Upper lobe of left lung (tissue), 4 donors: ENCODE measurements around the gene MEP1A.

Source experiments
- CTCF ChIP-seq, 6 experiments: fragments of 450-650 bp in 4 of 6; fragments of 200-600 bp in 2 of 6; sonication (generic) in 2 of 6; IDR thresholded peaks; one replicate each; pipeline ENCODE4 v1.5.1; 2016 to 2019; ENCODE audit warnings: antibody characterized with exemption in 6 of 6
- EP300 ChIP-seq, 4 donors: sonication (generic); formaldehyde crosslinking; IDR thresholded peaks; one replicate each; pipeline ENCODE4 v1.5.1; 2017; ENCODE audit warnings: antibody characterized with exemption in 4 of 4, control low read depth in 2 of 4
- POLR2A ChIP-seq, 4 donors: fragments of 450-650 bp; IDR thresholded peaks; one replicate each; pipeline ENCODE4 v1.5.1; 2016 to 2017; ENCODE audit warnings: antibody characterized with exemption in 4 of 4, mild to moderate bottlenecking in 2 of 4
- POLR2AphosphoS5 ChIP-seq, 2 donors: sonication (generic); formaldehyde crosslinking; IDR thresholded peaks; one replicate each; pipeline ENCODE4 v1.5.1; 2017; ENCODE audit warnings: antibody characterized with exemption in 2 of 2

- TF ChIP-seq CTCF (IDR thresholded peaks at IDR 0.05) (no peak), POLR2AphosphoS5 (IDR thresholded peaks at IDR 0.05) (no peak), POLR2A (IDR thresholded peaks at IDR 0.05) (no peak), EP300 (IDR thresholded peaks at IDR 0.05) (no peak)
Observed at GRCh38 chr6:46763466-46763865, 29.7 kb upstream of the MEP1A start.
